NCI-H526 treated with DMSO at 0.1 percent for 48 hours (cell line): ENCODE data around the gene ZBTB18.
"Not testable (repeated sequence)": the region's sequence is repeated elsewhere in the genome, so short reads cannot be mapped to it uniquely, and the experiment has no call there.

ENCODE experiments used
- DNase-seq: peaks from one replicate; lab custom pipeline; 2025; lab: John Stamatoyannopoulos, UW

The ZBTB18 gene

DNA sequence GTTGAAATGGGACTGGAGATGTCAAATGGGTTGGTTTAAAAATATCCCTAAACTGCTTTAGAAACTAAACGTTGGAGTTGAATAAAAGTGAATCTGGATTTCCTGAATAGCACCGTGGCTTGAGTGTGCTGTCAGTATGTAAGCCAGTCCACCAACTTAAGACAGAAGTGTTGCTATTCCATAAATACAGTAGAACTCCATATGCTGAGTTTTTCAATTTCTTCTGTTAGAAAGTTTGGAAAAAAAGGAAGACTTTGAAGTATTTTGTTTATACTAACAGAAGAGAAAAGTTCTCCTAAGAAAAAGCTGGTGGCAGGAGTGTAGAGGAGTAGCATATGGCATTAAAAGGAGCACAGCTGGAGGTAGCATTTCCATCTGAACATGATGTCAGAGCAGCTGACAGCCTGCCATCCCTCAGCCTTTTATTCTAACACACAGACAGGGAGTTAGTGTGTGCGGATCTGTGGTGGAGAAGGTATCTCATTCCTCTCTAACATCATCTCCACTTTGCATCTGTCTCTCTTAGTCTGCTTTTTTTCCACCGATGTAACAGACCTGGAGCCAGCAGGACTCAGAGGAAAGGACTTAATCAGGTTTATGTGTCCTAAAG, at the start of gene ZBTB18:
ZBTB18 (plus strand) TSS at position 449 of the 610 bp plus-strand sequence; CDS start at position 598, 149 bp downstream.
- no peak for DNase-seq

DNA sequence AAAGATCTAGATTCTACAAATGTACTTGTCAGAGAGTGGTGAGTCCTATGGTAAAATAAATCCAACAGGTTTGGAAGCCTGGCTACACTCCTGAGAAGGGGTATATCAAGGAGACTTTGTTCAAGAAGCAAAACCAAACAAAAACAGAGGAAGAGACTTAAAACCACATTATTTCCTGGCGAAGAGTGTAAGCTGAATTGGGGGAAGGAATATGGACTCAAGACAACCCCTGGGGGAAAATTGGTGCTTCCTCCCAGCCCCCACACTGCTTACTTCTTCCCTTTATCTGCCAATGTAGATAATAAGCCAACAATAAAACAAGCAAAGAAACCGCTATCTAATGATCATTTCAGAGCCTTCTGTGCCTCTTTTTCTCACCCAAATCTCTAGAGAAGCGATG, 48.4 kb upstream of the ZBTB18 start:
- no peak for DNase-seq

GRCh38 chr1:244005455-244005854, 45.6 kb upstream of the ZBTB18 start:
- DNase-seq, result no peak

DNA sequence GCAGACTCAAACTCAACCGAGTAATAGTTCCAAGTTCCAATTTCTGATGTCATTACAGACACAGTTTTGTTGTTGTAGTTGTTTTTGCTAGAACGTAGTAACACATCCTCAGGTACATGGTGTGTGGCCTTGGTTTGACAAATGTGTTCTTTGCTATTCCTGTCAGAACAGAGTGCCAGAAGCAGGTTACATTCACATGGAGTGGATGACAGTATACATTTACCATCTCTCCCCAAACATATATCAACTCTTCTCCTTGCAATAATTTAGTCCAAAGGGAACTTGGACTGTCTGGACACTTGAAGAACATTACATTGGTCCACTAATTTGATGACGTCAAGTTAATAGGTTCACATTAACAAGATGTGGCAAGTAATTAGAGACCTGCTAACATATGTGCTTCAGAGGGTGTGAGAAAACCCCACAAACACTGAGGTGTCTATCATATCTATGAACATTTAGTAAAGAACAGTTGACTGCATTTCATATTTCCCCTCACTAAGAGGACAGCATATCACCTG, 44.6 kb upstream of the ZBTB18 start:
- no peak for DNase-seq

- no peak for DNase-seq
These were observed 44.1 kb upstream of the ZBTB18 start for GRCh38 chr1:244006961-244007360.

DNA sequence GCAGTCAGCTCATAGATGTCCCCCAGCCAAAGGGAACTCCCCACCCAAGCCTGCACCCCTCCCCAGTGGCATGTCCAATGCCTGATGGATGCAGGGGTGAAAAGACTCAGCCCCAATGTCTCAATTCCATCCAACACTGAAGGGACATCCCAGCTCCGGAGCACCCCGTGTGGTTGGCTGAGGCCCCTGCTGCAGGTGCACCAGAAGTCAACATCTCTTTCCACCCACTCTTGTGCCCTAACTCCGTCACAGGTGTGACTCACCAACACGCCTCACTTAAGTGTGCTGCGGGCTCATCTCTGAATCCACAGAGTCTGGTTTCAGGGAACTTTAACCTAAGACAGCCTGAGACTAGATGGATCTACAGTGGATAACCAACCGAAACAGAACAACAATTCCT, 40.9 kb upstream of the ZBTB18 start:
- DNase-seq, result no peak

- DNase-seq, result no peak
These were observed 40.4 kb upstream of the ZBTB18 start for GRCh38 chr1:244010703-244011123.

GRCh38 chr1:244011271-244011670, 39.8 kb upstream of the ZBTB18 start:
- DNase-seq, result no peak

GRCh38 chr1:244011786-244012185, 39.3 kb upstream of the ZBTB18 start:
- DNase-seq, result no peak

DNA sequence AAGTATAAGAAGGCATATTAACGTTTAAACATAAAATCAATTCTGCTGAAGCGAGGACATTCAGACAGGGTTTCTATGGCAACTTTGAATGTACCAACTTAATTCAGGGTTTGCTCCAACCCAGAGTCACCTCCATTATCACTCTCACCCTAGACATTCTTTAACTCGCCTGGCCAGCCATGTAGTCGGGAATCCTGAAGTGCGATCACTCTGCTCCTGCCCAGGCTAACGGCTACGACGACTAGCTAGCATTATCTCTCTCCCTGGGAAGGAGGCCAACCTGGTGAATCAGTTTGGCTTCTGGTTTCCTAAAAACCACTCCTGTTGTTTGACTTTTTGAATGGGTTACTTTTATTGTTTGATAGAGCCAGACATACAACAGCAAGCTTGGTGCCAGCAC, 38.9 kb upstream of the ZBTB18 start:
- DNase-seq, result no peak

- DNase-seq, result no peak
These were observed 38.0 kb upstream of the ZBTB18 start for GRCh38 chr1:244013100-244013499.

GRCh38 chr1:244014862-244015261, 36.2 kb upstream of the ZBTB18 start:
- not testable (repeated sequence) for DNase-seq

DNA sequence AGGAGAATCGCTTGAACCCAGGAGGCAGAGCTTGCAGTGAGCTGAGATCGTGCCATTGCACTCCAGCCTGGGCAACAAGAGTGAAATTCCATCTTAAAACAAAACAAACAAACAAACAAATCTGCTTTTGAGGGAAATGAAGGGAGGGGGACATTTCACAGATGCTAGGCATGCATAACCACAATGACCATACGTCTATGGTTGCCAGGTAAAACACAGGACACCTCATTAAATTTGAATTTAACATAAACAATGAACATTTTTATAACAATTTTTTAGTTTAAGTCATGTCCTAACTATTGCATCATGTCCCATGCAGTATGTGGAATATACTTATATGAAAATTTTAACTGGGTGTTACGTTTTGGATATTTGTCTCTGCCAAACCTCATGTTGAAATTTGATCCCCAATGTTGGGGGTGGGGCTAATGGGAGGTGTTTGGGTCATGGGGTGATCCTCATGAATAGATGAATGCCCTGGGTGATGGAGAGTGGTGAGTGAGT, 31.0 kb upstream of the ZBTB18 start:
- no peak for DNase-seq

DNA sequence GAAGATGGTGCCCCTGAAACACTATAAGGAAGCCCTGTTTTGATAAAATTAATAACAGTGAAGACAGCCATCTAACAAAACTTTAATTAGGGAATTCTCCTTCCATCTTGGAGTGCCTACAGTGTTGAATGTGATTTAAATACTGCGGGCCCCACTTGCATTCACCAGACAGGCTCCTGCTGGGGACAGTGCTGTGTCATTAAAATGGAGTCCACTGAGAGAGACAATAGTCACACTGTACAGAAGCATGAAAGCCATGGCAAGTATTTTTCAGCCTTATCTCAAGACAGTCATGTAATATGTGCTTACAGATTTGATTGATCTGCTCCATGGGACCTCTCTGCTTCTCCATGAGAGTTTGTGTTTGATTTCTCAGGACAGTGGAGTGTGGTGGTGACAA, 29.7 kb upstream of the ZBTB18 start:
- DNase-seq, result no peak

DNA sequence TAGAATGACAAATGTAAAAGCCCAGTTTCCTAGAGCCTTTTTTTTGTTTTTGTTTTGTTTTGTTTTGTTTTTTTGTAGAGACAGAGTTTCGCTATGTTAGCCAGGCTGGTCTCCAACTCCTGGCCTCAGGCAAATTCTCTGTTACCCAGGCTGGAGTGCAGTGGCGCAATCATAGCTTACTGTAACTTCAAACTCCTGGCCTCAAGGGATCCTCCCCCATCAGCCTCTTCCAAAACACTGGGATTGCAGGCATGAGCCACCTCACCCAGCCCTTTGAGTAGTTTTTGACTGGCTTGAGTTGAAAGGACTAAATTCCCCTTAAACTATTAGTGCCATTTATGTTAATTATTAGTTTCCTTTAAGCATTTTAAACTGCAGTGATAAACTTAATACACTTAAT, 28.8 kb upstream of the ZBTB18 start:
- DNase-seq, result no peak

DNA sequence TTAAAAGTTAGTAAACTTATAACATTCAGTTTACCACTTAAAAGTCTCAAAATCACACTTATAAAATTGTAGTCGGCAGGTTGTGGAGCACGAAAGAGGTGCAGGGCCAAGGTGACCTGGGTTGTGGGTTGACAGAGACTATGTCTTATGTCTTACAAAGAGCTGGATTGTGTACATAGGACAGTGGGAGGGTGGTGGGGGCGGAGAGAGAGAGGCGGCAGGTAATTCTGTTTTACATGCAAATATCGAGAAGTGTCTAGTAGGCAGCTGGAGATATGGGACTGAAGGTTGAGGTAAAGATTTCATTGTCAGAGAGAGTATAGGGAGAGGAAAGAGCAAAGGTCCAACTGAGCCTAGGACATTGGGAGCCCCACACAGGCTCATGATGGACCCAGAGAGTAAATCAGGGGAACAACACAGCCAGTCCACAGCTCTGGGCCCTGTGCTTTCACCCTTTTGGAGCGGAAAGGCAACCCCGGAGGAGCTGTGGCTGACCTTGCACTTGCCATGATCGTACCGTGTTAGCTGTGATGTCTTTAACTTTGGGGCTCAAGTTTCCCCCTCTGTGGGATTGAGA, 28.1 kb upstream of the ZBTB18 start:
- DNase-seq, result peak; percentile 59

GRCh38 chr1:244027491-244028145, 23.5 kb upstream of the ZBTB18 start:
- no peak for DNase-seq

DNA sequence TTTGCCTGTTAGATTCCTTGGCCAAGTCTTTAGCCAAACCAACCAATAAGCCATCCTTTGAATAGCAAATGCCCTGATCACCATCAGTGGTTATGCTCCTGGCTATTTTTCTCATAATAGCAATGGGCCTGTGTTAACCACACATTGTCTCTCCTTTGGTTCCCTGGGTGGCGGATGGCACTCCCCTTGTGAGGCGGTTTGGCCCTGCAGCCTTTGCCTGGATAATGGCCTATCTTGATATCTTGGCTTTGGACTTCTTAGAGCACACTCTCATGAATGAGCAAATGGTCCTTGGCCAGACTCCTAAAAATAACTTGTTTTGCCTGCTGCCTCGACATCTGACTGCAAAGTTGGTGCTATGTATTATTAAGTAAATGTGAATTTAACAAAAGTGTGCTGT, 22.4 kb upstream of the ZBTB18 start:
- no peak for DNase-seq

GRCh38 chr1:244029124-244029523, 22.0 kb upstream of the ZBTB18 start:
- DNase-seq, result no peak

GRCh38 chr1:244030481-244031040, 20.5 kb upstream of the ZBTB18 start:
- no peak for DNase-seq

- no peak for DNase-seq
These were observed 15.7 kb upstream of the ZBTB18 start for GRCh38 chr1:244035358-244035757.

DNA sequence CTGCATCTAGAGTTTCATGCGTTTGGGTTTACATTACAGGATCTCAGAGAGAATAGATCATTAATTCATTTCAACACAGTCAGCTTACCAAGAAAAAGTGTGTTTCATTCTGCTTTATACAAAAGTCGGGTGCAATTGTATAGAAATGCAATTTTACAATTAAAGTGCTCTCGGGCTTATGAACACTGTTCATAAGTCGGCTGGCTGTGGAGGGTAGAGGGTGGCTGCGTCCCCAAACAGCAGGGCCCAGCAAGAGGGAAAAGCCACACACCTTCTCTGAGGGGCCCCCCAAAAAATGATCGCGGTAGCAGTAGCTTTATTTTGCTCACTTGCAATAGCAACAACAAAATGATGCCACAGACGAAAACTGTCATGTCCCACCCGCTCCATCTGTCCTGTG, 13.8 kb upstream of the ZBTB18 start:
- no peak for DNase-seq
